ENCODE data around the gene ZSWIM6.

The ZSWIM6 gene

DNA sequence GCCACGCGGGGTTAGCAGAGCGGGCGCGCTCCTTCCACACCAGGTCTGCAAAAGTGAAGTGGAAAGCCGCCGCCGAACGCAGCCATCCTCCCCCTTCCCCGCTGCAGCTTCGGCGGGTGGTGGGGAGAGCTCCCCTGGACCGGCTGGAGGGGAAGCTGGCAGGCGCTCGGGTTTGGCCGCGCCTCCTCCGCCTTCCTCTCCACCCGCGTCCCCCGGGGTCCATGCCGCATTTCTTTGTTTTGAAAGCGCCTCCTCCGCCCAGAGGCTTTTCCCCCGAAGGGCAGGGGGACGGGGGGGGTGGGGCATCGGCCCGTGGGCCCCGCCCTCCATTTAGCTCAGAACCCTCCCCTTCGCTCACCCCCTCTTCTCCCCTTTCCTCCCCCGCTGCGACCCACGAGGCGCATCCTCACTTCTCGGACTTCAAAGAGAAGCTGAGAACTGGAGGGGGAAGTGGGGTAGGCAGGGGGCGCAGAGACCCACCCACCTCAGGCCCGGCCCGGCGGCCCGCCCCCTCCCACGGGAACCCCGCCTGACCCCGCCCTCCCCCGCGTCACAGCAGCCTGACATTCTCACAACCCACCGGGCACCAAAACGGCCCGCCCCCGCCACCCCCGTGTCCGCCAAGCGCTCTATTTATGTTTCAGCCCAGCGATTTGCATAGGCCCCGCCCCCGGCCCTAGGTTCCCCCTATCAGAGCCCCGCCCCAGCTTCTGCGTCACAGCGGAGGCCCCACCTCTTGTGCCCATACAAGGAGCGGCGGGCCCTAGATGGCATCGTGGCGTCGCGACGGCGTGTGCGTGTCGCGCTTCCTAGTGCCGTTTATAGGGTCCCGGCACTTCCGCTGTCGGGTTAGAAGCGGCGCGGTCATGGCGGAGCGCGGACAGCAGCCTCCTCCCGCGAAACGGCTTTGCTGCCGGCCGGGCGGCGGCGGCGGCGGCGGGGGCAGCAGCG is at the start of gene ZSWIM6:
TSS of gene ZSWIM6 (plus strand) at position 852 of the 951 bp plus-strand sequence. CDS start at position 867, 15 bp downstream.
- DNase-seq: peak; percentile 99

DNA sequence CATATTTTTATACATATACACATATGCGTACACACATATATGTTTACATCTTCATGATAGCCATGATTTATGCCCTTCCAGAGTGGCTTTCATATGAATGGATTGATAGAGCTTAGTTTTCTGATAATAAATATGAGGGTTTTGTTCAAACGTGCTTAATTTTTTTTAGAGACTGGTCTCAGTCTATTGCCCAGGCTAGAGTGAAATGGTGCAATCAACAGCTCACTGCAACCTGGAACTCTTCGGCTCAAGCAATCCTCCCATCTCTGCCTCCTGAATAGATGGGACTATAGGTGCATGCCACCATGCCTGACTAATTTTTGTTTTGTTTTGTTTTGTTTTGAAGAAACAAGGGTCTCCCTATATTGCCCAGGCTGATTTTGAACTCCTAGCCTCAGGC is 48.6 kb upstream of the ZSWIM6 start:
- no peak for DNase-seq

DNA sequence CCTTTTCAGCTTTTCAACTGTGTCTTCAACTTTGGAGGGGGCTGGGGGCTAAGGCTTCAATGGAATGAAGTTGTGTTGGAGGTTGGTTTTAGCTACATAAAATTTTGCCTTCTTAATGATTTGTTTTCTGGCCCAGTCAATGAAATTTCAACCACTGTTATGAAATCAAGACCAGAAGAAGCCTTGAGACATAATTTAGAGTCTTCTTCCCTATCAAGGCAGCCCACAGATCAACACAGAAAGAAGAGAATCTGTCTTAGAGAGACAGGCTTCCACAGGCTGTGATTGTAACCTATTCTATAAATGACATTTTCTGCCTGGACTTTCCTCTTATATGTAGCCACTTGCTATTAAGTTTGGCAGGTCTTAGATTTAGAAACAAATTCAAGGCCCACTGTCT is 46.5 kb upstream of the ZSWIM6 start:
- DNase-seq: no peak

DNA sequence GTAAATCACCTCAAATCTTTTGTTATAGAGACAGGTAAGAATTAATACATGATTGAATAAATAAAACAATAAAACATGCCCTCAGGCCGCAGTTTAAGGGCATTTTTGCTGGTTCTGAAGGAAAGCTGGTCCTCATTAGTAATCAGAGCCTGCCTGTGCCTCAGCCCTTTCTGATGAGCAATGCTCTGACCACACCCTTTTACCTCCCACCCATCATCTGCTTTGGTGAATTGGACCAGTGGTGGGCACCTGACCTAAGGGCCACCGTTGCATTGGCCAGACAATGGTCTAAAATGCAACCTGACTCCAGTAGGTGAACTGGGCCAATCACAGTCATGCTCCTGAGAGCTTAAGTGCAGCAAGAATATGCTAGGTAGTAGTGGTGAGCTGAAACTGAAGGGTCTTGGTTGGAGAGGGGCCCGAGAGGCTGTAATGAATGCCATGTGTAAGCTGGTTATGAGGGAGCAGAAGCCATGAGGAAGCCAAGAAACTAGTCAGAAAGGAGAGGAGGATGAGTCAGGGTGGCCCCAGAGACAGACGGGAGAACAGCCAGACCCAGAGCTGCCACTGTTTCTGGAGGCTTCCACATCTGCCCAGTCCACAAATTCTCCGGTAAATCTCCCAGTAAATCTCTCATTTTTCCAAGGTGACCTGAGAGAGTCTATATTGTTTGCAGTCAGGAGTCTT is 45.5 kb upstream of the ZSWIM6 start:
- DNase-seq: no peak

DNA sequence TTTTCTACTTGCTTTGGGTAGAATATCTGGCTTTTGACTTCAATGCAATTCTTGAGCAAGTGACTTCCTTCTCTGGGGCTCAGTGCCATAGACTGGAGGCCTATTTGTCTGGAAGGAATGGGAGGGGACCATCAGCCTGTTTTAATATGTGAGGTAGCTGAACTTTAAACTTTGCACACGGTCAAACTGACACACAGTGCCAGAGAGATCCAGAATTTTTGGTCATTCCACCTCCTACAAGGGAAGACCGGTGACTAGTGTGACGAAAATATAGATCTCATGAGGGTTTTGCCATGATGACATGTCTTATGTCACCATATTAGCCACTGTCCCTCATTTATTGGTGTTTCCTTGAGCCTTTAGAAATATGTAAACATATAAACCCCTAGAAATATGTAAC is 44.6 kb upstream of the ZSWIM6 start:
- no peak for DNase-seq

DNA sequence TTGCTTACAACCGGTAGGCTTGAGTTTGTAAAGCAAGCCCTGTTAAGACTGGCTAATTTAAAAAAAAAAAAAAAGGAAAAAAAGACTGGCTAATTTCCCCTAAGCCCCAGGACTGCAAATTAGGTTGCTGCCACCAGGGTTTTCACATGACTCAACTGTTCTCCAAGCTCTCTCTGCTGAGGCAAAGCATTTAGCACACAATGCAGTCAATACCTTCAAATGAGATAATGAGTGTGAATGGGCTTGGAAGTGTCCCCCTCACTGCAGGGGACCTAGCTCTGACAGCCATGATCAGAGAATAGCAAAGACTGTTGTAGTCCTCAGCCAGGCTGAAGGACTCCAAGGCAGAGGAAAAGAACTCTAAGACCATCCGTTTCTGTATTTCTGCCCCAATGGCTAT is 42.8 kb upstream of the ZSWIM6 start:
- DNase-seq: no peak

DNA sequence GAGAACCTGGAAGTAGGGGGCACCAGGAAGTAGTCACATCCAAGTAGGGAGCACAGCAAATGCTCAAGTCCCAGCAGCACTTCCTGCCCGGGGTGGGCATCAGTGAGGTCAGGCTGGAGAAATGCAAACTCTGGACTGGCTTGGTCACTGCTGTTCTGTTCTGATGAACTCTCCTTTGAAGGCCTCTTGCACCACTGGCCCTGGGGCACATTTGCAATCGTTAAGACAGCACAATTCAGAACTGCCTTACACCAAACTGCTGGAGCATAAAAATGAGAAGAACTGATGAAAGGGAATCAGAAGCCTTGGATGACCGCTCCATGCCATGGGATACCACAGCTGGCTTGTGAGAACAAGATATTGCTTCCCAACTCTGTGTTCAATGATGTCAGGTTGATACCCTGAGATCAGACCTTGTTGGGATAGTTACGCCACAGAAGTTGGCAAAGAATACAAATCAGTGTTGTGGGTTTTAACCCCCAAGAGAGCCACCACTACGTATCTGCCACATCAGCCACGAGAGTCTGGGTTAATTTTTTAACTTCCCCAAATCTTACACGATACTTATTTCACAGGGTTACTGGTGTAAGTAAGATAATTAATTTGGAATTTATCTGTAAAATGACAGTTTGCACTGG is 42.3 kb upstream of the ZSWIM6 start:
- DNase-seq: no peak

DNA sequence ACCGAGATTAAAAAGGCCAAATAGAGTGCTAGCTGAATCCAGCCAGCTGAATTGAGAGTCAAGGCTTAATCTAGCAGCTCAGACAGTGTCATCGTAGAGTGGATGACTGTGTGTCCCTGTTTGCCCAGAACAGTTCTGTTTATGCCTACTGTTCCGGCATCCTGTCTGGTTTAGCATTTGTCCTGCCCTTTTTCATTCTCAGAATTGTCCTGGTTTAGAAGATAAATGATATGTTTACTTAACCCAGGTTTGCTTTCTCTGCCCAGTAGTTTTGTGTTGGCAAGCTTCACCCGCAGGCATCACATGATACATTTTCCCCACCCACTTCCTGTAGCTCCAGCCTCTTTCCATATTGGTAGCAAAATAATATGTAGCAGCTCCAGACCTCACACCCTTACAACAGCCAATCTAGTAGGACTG is 41.3 kb upstream of the ZSWIM6 start:
- no peak for DNase-seq

DNA sequence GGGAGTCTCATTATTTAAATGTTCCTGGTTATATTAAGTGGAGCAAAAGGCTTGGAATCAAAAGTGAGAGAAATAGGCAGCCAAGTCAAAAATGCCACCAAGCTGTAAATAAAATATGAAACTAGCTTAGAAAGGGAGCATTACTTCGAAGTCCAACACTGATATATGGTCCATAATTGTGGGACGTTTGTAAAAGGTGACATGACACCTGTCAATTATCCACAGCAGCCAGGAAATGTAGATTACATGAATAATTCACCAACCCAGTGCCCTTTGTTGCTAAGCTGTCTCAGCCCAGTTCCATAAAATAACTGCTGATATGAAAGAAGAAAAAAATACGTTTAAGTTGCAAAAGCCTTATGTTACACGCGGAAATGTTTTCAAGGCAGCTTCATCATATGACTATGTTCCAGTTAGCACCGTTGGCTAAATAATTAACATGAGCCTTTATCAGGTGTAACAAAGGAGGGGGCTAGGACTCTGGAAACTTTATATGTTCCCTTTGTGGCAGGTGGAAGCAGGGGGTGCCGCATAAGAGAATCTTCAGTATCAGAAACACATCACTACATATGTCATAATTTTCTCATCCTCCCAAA is 39.9 kb upstream of the ZSWIM6 start:
- no peak for DNase-seq

DNA sequence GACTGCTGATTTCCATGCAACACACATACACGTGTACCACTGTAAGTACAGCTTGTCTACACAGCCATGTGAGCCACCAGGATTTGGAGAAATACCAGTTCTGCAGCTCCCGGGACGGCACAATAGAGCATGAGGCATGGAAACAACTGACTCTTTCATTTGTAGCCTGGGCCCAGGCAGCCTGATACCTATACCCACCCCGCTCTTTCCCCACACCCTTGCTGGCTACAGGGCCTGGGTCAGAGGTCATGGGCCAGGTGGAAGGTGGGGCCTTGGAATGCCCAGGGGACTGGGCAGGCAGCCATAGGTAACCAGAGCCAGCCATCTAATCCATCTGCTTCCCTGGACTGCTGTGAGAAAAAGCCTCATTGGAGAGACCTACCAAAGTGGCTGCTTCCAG is 39.0 kb upstream of the ZSWIM6 start:
- DNase-seq: no peak

DNA sequence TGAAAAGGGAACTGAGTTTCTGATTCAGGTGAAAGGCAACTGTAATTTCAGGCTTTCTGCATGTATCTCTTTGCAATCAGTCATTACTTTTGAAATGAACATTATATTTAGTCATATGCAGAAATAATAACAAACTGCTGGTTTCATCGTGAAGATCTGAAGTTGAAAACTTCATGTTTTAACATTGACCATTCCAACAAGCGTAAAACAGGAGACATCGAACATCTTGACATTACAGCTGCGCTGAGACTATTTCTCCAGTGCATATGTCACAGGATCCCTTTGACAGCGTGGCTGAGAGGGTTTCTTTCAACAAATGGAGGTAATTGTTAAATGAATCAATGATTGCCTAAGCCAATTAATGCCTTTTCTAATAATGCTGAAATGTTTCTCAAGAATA is 38.2 kb upstream of the ZSWIM6 start:
- no peak for DNase-seq

DNA sequence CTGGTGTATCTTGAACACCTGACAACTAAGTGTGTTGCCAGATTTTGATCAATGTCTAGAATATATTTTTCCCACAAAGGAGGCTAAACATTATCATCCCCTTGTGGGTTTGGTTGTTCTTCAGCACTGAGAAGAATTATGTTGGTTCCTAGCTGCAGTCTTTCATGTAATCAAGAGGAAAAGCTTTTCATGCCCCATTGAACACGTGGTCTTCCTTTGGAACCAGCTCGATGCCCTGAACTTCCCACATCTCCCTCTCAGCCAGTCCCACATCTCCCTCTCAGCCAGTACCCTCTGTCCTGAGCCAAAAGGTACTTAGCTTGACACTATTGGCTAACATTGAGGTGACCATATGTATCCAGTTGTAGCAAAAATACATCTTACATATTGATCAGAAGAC is 36.7 kb upstream of the ZSWIM6 start:
- no peak for DNase-seq

DNA sequence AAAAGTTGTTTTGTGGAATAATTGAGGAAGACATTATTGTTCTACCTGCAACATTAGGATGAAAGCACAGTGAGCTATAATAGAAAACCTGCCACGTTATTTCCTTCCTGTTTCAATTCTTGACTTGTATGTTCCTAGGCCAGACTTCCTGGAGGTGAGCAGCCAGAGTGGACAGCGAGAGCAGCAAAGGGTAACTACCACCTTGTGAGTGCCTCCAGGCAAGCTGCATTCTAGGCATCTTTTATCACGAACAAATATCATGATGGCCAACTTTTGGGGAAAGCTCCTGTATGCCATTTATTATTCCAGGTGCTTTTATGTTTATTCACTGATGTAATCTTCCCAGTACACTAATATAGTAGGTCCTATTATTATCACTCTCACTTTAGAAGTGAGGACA is 34.0 kb upstream of the ZSWIM6 start:
- no peak for DNase-seq

DNA sequence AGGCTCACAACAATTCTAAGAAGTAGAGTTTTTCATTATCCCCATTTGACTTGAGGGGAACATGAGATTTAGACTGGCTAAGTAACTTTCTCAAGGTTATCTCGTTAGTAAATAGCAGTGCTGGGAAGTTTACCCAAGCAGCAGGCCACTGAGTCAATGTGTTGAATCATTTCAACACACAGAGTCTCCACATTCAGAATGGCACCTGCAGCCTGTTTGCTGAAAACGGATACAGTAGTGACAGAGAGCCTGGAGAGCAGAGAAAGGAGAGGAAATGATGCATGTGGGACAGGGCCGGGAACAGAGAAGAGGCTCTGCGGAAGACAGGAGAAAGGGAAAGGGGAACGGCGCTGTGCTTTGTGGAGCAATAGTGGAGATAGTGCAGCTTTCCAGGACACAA is 33.5 kb upstream of the ZSWIM6 start:
- no peak for DNase-seq

DNA sequence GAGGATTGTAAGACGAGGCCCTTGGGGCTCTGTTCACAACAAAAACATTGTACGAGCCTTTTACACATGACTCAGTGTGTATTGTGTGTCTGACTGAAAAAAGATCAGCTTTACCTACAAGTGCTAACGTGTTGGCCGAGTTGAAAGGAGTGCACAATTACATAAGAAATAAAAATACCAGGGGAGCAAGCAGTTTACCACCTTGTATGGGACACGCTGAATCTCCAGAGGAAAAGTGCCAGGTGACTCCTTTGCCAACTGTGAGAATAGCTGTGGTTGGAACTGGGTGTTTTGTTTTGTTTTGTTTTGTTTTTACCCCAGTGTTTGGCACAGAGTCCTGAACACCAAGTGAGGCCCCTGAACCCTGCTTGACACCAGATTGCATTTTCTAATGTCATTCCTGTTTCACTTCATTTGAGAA is 32.8 kb upstream of the ZSWIM6 start:
- DNase-seq: no peak

DNA sequence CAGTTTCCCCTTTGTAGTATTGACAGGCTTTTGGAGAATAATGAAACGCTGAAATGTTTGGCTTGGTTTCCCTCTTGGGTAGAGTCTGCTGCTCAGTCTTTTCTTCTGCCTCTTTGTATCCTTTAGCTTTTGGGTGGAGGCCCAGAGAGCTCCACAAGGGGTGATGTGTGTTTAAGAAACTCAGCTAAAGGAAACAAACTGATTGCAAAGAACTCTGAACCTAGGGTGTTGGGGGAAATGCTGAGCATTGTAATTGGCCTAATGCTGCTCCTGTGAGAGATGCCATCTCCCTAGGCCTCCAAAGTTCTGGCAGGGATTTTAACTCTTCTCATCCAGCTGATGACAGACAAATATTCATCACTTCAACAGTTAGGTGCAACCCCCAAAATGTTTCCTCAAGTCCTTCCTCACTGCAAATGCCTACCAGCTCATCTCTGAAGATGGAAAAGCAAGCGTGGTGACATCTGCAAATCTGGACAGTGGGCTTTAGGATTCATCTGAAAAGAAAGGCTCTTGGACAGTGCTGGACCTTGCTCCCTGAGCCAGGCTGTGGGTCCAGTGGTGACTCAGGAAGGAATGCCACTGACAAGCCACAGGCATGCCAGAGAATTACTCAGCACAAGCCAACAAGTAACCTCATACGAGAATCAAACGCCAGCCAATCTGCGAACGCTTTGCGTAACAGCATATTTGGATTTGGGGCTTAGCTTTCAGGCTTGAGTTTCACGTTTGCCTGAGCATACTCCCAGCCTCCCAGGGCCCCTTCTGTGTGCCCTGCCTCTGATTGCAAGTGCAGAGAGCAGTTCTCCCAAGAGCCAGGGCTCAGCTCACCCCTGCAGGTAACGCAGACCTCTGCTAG is 30.5 kb upstream of the ZSWIM6 start:
- DNase-seq: no peak

DNA sequence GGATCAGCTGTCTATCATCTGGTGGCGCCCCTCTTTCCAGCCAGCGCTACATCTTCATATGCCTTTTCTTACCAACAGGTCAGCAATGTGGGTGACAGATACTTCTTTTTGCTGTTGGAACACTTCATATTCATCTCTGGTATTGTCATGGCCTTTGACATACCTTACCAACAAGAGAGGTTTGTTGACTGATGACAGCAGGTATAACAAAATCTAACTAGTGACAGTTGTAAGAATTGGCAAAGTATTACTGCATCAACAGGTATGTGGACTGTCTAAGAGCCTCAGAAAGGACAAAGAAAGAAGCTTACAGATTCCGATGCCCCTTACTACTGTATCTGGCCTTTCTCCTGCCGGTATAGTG is 29.9 kb upstream of the ZSWIM6 start:
- no peak for DNase-seq

DNA sequence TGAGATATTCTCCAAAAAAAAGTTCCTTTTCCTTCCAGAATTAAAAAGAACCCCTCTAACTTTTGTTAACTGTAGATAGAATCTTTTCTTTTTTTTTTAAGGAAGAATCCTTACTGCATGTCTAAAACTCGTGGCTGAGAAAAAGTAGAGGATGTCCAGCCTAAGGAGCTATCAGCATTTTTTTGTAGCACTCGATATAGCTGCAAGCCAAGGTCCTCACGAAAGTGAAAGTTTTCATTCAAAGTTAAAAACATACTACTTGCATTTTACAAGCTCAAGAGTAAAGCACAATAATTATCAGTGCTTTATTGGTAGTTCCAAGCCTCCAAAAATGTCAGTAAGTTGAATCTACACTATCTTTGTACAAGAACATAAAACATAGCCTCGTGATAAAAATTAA is 28.7 kb upstream of the ZSWIM6 start:
- DNase-seq: no peak

DNA sequence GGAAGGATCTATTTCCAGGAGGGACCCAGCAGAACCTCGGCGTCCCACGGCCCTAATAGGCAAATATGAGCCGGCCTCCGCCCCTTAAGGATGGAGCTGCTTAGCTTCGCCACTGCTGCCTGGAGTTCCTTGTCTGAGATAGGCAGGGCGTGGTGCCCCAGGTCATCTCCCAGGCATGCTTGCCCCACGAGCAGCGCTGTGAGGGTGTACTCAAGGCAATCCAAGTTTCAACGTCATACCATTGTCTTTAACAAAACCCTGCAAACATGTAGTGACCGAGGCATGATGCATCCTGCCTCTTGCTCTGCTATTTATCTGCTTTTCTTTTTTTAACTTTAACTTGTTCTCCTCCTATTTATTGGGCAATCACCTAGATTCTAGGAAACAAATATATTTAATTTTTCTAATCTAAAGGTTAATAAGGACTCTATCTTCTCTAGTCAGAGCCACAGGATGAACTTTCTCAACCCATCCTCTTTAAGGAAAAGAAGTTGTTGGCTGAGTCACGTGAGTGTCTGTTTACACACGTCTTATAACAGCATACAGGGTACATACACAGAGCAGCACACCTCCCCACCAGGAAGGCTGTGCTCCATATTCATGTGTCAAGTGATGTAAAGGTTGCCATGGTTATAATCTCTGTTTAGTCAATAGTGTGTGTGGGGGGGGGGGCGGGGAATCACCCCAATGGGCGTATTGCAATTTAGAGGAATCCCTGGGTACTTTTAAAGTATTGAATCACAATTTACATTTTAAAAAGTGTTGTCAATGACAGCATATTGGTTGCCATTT is 27.3 kb upstream of the ZSWIM6 start:
- DNase-seq: peak in 1 of 2 donors; percentile 16

DNA sequence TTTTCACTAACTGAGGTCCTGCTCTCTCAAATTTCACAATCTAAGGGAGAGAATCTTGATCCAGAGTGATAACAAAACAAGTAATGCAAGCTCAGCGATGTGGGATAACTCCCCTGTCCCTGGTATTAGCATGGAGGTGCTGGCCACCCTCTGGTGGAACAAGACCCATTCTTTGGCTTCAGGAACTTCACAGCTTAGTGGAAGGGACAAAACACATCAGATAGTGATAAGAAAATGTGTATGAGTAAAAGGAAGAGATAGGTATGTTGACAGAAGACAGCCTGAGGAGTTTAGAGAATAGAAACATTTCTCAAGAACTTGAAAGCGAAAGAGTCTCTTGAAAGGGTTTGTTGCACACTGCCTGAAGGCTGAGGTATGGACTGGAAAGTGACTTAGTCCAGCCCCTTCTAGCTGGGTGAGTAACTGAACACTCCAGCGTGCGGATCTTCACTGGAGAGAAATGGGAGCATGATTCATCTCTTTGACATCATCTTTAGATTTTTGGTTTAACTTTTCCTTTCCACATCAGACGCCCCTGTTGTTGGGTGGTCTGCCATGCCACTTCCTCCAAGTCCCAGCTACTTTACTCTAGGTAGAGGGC is 25.4 kb upstream of the ZSWIM6 start:
- DNase-seq: no peak

DNA sequence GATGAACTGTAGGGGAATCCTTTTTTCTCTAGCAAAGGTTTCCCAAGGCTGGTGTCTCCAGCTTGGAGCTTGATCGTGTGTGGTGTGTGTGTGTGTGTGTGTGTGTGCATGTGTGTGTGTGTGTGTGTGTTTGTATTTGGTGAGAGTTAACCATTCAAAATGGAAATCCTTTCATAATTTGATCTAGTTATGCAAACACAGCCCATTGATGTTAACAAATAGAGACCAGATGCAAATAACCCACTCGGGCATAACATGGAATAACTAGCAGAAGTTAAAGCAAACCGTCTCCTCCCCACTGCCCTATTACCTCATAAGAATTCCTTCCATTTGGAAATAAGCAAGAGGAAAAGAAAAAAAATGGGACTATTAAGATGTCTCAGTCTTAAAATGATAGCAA is 24.9 kb upstream of the ZSWIM6 start:
- DNase-seq: no peak

Measured in CD4-positive, alpha-beta T cell treated with Interleukin-1 beta for 1 hour (primary cell).